HG03460 (cell line): ENCODE measurements around the gene LTBP2.
"Not testable (repeated sequence)": the region's sequence is repeated elsewhere in the genome, so short reads cannot be mapped to it uniquely, and the experiment has no call there.

Experiments used
- ATAC-seq: cut with Tn5 transposase; IDR thresholded peaks from one replicate; pipeline ENCODE4 v1.9.1; 2021; ENCODE audit not compliant: unreplicated experiment

The LTBP2 gene

GRCh38 chr14:74555476-74556050, 56.5 kb downstream of the LTBP2 start:
- ATAC-seq: no peak

DNA sequence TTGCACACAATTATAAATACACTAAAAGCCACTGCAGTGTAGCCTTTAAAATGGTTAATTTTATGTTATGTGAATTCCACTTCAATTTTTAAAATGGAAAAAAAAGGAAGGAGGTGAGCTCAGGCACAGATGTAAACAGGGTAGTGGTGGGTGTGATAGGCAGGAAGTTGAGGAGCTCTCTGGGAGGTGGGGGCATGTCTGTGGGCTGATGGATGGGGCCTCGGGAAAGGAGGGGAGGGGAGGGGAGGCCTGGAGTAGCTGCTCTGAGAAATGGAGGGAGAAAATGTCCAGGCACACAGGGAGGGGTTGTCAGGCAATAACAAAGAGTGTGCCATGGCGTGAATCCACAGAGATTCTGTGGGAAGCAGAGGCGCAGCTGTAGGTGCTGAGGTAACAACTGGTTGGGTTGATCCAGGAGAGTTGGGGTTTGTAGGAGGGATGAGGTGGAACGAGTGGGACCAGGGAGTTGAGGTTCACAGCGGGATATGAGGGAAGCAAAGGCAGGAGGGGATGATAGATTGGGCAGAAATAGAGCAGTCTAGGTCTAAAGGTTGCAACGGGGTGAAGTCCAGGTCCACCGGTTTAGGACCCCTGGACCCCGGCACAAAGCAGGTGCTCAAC, 57.2 kb downstream of the LTBP2 start:
- ATAC-seq: no peak

- no peak for ATAC-seq
These were observed 59.4 kb downstream of the LTBP2 start for GRCh38 chr14:74552623-74553022.

GRCh38 chr14:74551431-74552371, 60.3 kb downstream of the LTBP2 start:
- ATAC-seq: no peak

DNA sequence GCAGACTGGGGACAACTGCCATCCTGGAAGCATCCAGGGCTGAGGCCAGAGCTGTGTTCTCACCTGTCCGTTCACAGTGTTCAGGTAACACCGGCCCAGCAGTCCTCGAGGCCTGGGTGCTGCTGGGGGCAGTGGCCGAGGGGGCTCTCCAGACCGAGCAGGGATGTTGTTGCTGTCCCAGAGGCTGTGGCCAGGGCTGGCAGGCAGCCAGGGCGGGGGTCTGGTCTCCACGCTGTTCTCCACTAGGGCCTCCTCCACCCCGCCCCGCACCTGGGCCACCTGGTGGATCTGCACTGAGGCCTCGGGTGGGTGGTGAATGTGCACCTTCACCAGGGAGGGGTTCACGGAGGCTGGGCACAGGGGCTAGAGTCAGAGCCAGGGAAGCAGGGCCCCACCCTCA, 61.0 kb downstream of the LTBP2 start:
- ATAC-seq: no peak

DNA sequence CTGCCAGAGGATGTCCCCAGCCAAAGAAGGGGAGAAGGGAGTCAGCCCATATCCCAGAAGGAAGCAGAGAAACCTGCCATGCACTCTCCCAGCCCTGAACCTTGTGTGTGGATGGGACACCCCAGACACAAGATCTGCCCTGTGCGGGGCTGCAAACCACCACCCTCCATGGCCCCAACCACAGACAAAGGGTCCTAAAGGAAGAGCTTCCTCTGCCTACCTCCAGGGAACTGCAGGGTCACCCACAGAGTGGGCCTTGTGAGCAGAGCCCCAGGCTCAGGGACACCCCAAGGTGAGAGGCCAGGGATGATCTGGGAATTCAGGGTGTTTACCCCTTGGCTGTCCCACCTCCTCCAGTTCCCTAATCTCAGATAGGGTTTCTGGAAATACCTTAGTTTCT, 62.0 kb downstream of the LTBP2 start:
- ATAC-seq: no peak

GRCh38 chr14:74549588-74549987, 62.4 kb downstream of the LTBP2 start:
- ATAC-seq: no peak

DNA sequence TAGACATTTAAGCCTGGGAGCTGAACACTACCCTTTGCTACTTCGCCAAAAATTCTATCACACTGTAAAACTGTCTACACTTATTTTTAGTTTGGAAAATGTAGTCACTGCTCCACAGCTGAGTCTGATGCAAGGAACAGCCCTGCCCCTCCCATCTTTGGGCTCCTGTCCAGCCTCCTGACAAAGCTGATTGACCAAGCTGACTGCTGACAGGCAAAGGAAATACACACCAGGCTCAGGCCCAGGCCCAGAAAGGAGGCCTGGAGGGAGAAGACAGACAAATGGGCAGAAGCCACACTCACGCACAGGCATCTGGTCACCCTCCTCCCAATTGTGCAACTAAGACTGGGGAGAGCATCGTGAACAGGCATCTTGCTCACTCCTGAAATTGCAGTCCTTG, 63.2 kb downstream of the LTBP2 start:
- no peak for ATAC-seq

- ATAC-seq: no peak
These were observed 64.6 kb downstream of the LTBP2 start for GRCh38 chr14:74547331-74547927.

GRCh38 chr14:74546416-74546815, 65.6 kb downstream of the LTBP2 start:
- no peak for ATAC-seq

GRCh38 chr14:74545386-74545785, 66.7 kb downstream of the LTBP2 start:
- ATAC-seq: no peak

GRCh38 chr14:74543771-74544438, 68.1 kb downstream of the LTBP2 start:
- ATAC-seq: no peak

- no peak for ATAC-seq
These were observed 69.9 kb downstream of the LTBP2 start for GRCh38 chr14:74542056-74542685.

DNA sequence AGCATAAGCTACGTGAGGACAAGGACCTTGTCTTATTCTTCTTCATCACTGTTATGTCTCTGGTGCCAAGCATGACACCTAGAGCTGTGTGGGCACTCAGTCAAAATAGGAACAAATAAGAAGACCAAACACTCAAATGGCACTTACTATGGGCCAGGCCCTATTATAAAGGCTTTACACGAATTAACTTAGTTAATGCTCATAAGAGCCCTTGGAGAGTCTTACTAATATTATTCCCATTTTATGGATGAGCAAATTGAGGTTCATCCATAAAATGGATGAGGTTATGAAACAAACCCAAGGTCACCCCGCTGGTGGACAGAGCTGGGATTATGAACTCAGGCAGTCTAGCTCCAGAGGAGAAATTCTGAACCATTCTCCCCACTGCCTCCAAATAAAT, 70.8 kb downstream of the LTBP2 start:
- no peak for ATAC-seq

DNA sequence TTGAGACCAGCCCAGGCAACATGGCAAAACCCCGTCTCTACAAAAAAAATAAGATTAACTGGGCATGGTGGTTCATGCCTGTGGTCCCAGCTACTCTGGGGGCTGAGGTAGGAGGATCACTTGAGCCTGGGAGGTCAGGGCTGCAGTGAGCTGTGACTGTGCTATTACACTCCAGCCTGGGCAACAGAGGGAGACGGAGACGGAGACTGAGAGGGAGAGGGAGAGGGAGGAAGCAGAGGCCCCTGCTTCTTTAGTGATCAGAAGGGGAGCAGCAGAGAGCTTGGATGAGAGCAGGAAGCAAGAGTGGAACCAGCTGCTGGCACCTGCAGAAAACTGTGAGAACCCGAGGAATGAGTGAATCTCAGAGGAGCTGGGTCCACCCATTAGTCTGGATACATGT, 72.5 kb downstream of the LTBP2 start:
- ATAC-seq: no peak

DNA sequence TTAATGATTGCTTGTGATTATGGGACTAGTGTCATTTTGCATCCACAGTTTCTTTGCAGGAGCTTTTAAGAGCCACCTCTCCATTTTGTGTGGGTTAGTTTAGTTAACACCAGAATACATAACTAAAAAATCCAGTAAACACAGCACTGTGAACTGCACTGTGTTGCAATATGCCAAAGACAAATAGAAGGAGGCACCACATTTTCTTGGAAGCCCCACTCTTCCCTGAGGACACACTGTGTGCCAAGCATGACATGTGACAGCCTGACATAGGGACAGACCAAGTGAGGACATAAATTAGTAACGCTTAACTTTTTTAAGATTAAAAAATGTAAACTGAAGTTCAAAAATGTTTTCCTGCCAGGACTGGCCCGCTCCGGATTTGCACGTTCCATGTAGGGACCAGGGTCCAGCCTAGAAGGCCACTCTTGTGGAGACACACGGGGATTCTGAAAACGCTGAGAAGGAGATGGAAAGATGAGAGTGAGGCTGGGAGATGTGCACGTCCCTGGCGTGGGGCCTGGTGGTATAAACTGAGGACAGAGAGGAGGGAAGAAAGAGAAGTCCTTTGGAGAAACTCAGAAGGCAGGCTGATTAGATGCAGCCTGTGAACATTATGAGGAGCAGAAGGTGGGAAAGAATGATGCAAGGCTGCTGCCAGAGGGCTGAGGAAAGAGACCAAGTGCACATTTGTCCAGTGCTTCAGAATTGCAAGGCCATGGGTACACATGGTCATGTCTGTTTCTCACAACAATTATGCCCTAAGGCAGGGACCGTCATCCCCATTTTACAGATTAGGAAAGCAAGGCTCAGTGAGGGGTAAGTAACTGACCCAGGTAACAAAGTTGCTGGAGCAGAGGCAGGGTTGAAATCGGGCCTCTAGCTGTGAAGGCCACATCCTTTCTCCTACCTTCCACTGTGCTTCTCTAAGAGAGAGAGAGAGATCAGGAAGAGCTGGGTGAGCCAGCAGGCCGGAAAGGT, 73.3 kb downstream of the LTBP2 start:
- no peak for ATAC-seq

- ATAC-seq: not testable (repeated sequence)
These were observed 75.7 kb downstream of the LTBP2 start for GRCh38 chr14:74536336-74536735.

- no peak for ATAC-seq
These were observed 76.2 kb downstream of the LTBP2 start for GRCh38 chr14:74535756-74536325.

- ATAC-seq: no peak
These were observed 78.5 kb downstream of the LTBP2 start for GRCh38 chr14:74533576-74533975.
